Measurements from ENCODE around the gene RPL36AL.

GRCh38 chr14:49636866-49637265 lies 16.4 kb upstream of the RPL36AL start:
- TF ChIP-seq EZH2phosphoT487 (IDR thresholded peaks at IDR 0.05; ENCODE audit: insufficient read depth, low read depth) = no peak
- TF ChIP-seq EZH2 (IDR thresholded peaks at IDR 0.05; ENCODE audit: insufficient read depth, poor library complexity, severe bottlenecking) = no peak

Data from GM23248 (cell line).